Measurements from ENCODE around the gene CDH18.

The CDH18 gene

DNA sequence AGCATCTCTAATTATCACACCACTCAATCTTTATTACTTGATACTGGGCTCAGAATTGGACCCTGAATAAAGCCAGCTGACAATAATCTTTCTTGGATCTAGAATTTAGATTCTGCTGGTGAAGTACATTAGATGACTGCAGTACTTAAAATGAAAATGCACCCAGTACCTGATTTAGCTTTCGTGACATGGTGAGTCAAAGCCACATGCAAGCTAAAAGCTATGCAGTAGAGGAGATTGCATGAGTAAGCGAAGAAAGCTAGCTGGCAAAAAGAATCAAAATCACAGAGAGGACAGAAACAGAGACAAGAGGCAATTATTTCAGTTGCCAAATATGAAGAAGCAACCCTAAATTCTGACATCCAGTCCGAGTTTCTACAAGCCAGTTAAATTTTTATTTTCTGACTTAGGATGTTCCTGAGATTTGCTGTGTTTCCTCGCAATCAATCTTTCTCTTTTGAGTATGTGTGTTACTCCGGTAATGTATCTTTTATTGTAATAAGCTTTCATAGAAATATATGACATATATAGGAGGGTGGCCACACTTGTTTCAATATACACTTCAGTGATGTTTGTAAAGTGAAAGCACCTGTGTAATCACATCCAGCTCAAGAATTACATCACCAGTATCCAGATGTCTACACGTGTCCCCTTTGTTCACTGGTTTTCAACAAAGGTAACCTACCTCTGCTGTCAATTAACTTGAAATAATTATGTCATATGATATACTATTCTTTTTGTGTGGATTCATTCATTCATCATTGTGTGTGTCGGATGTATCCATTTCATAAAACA, 101.7 kb downstream of the CDH18 start:
- no peak overlapping the region for H3K4me3 ChIP-seq (ENCODE audit: low read length)
- peak; percentile 49 for DNase-seq (ENCODE audit: low read depth)
- TF ChIP-seq, protein P1, sequence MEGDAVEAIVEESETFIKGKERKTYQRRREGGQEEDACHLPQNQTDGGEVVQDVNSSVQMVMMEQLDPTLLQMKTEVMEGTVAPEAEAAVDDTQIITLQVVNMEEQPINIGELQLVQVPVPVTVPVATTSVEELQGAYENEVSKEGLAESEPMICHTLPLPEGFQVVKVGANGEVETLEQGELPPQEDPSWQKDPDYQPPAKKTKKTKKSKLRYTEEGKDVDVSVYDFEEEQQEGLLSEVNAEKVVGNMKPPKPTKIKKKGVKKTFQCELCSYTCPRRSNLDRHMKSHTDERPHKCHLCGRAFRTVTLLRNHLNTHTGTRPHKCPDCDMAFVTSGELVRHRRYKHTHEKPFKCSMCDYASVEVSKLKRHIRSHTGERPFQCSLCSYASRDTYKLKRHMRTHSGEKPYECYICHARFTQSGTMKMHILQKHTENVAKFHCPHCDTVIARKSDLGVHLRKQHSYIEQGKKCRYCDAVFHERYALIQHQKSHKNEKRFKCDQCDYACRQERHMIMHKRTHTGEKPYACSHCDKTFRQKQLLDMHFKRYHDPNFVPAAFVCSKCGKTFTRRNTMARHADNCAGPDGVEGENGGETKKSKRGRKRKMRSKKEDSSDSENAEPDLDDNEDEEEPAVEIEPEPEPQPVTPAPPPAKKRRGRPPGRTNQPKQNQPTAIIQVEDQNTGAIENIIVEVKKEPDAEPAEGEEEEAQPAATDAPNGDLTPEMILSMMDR (conservative IDR thresholded peaks at IDR 0.05; ENCODE audit: low read length) = no peak

DNA sequence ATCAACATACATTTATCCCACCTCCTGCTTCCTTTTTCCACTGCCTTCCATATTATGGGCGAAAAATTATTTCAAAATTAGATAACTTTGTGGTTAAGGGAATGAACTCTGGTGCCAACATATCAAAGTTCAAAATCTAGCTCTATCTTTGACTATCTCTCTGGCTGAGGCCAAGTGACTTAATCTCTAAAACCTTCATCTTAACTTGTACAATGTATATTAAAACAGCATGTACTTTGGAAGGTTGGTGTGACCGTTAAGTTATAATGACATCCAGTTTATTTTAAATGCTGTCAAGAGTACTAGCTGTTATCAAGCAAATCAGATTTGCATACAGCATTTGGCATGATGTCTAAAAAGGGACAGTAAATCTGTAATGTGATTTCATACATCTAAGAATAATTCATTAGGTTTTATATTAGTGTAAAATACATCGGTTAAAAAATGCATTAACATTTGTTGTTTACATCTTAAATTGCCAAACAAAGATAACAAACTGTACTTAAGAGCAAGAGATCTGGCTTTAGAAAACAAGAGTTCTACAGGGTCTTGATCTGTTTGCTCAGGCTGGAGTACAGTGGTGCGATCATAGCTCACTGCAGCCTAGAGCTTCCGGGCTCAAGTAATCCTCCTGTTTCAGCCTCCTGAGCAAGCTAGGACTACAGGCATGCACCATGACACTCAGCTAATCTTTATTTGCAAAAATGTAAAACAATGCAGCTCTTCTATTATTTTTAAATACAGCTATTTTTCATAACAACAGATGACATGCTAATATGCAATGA, 102.8 kb downstream of the CDH18 start:
- TF ChIP-seq, protein P1 (conservative IDR thresholded peaks at IDR 0.05; ENCODE audit: low read length) = no peak
- DNase-seq (ENCODE audit: low read depth) = no peak

DNA sequence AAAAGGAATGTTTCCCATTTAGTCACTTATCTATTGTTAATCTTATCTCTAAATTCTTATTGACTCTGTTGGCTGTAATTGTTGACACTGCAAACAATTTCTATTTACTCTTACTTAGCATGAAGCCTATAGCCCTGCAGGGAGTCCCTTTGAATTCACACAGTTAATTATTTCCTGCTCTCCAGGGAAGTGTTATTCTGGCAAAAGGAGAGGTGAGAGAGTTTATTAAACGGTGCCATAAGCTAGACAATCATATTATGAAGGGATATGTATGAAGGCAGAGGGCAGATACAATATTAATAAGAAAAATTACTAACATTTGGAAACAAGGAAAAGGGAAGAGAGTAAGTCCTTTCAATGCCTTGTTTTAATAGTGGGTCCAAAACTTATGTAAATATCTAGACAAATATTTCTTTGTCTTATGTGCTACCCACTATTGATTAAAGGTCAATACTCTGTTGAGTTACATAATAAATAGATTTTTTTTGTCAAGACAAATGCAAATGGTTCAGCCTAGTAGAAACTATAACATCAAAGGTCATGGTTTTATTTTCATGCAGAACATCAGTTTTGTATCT, 107.1 kb downstream of the CDH18 start:
- DNase-seq (ENCODE audit: low read depth) = no peak
- TF ChIP-seq, protein P1 (conservative IDR thresholded peaks at IDR 0.05; ENCODE audit: low read length) = no peak
- H3K4me3 ChIP-seq (ENCODE audit: low read length) = no peak overlapping the region

More for the DNA sequence above, 102.8 kb downstream of the CDH18 start:
- no peak overlapping the region for H3K4me3 ChIP-seq (ENCODE audit: low read length)

DNA sequence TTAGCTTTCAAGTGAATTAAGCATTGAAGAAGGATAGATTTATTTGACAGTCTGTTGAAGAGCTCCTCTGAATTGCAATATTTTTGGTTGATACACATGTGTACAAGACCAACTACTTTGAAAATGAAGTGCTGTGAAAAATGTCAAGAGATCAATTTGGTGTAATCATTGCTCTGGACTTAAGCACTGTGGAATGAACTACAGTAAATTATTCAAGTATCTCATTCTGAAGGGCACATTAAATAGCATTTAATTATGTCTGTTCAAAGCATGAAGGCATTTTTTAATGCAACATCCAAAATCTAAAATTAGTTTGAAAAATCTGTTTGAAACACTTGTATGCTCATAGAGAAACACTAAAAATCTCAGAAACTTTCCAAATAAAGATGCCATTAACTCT, 107.5 kb downstream of the CDH18 start:
- no peak for DNase-seq (ENCODE audit: low read depth)
- TF ChIP-seq, protein P1 (conservative IDR thresholded peaks at IDR 0.05; ENCODE audit: low read length) = no peak
- H3K4me3 ChIP-seq (ENCODE audit: low read length) = no peak overlapping the region

DNA sequence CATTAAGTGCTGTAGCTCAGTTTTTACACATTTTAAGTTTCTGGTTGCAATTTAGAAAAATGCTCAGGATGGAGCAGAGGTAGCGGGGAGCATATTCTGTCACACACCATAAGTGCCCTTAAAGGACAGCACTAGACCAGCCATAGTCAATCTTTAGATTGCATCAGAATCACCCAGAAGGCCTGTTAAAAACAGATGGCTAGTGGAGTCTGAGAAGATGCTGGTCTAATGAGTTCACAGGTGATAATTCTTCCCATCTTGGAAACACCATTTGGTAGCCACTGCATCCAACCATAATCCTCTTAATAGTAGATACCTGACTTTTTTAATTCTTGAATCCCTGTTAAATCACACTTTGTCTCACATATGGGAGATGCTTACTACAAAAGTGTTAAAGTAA, 113.2 kb downstream of the CDH18 start:
- no peak overlapping the region for H3K4me3 ChIP-seq (ENCODE audit: low read length)
- DNase-seq (ENCODE audit: low read depth) = no peak
- TF ChIP-seq, protein P1 (conservative IDR thresholded peaks at IDR 0.05; ENCODE audit: low read length) = no peak

DNA sequence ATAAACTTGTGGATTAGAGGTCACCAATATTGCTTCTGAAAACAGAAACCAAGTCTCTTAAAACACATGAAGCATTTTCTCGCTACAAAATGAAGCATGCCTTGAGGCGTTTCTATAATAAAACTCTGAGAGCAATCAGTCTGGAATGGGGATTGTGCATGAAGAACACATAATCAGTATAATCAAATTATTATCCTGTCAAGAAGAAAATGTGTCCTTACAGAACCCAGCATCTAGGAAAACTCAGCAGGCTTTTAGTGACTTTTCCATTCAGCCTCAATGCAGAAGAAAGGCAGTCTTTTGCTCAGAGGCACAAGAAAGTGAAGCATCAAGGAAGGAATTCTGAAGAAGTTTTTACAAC, 121.9 kb downstream of the CDH18 start:
- no peak overlapping the region for H3K4me3 ChIP-seq (ENCODE audit: low read length)

More for the DNA sequence above, 121.9 kb downstream of the CDH18 start:
- TF ChIP-seq, protein P1 (conservative IDR thresholded peaks at IDR 0.05; ENCODE audit: low read length) = no peak
- DNase-seq (ENCODE audit: low read depth) = no peak

All from AG10803 (cell line).